K562 (cell line): ENCODE results near the gene ID4. TPM values are rescaled to one million over a fixed set of nuclear protein-coding genes. Genes with fewer than 3 reads are reported as not detected.

Experiments
- KDM1A ChIP-seq, 2 experiments: fragments of 450-650 bp; IDR thresholded peaks; 2 replicates each; pipeline ENCODE4 v1.6.1; 2016; ENCODE audit warnings: mild to moderate bottlenecking in 2 of 2
- POLR2A ChIP-seq: fragments of 450-650 bp; conservative IDR thresholded peaks from 2 replicates; pipeline ENCODE4 v1.6.1; 2016
- SMARCC2 ChIP-seq: fragments of 450-650 bp; IDR thresholded peaks from 2 replicates; pipeline ENCODE4 v1.6.1; 2017; ENCODE audit warnings: antibody characterized with exemption, moderate library complexity, mild to moderate bottlenecking, low read depth
- THAP12 ChIP-seq: fragments of 250-450 bp; sonication (Bioruptor Pico); IDR thresholded peaks from 2 replicates; pipeline ENCODE4 v1.9.0; 2021; ENCODE audit warnings: mild to moderate bottlenecking, inconsistent platforms
- XRCC5 ChIP-seq: fragments of 200-400 bp; formaldehyde crosslinking; IDR thresholded peaks from 2 replicates; pipeline ENCODE4 v1.6.1; 2017; ENCODE audit warnings: low read depth, mild to moderate bottlenecking, low read length
- ZBTB5 ChIP-seq: fragments of 450-650 bp; IDR thresholded peaks from 2 replicates; pipeline ENCODE4 v1.6.1; 2017; ENCODE audit warnings: antibody characterized with exemption
- ZNF121 ChIP-seq: sonication (generic); formaldehyde crosslinking; conservative IDR thresholded peaks from 2 replicates; pipeline ENCODE4 v1.8.0; 2022; ENCODE audit warnings: missing genetic modification reagents
- ZNF143 ChIP-seq: sonication (generic); formaldehyde crosslinking; IDR thresholded peaks from 2 replicates; pipeline ENCODE4 v1.9.0; 2022; ENCODE audit warnings: mild to moderate bottlenecking, missing genetic modification reagents
- ZNF274 ChIP-seq: IDR thresholded peaks from 2 replicates; pipeline ENCODE4 v1.6.1; 2011; ENCODE audit warnings: low read depth, mild to moderate bottlenecking, low read length, moderate library complexity, borderline replicate concordance
- ZNF354B ChIP-seq: fragments of 250-450 bp; sonication (Bioruptor Pico); IDR thresholded peaks from 2 replicates; pipeline ENCODE4 v1.4.0; 2020
- ZNF407 ChIP-seq: fragments of 450-650 bp; IDR thresholded peaks from 2 replicates; pipeline ENCODE4 v1.6.1; 2016; ENCODE audit warnings: low read depth
- ZNF707 ChIP-seq: fragments of 250-450 bp; sonication (Bioruptor Pico); conservative IDR thresholded peaks from 2 replicates; pipeline ENCODE4 v1.8.0; 2022; ENCODE audit warnings: inconsistent platforms, mild to moderate bottlenecking, moderate library complexity
- polyA plus RNA-seq, 8 experiments: library from polyadenylated mRNA; depleted of rRNA in 4 of 8; stranded (reverse) in 5 of 8; unstranded in 3 of 8; fragments of >200 nt; fragmentation: Nextera tagmentation in 2 of 8; fragmentation: Illumina TruSeq in 1 of 8; extraction: Ambion mirVana in 2 of 8; extraction: Trizol in 1 of 8; gene quantifications; 2 replicates each; pipeline versions ENCODE4 v1.2.1 to v1.2.3, GENCODE V29; 2011 to 2014; ENCODE audit warnings: inconsistent platforms in 1 of 8, missing spikeins in 1 of 8
- total RNA-seq, 7 experiments: library from RNA; depleted of rRNA in 6 of 7; stranded (reverse); fragments of >200 nt in 6 of 7; fragmentation: Illumina TruSeq in 2 of 7; extraction: Trizol in 2 of 7; gene quantifications; 2 replicates each; pipeline versions ENCODE4 v1.2.1 to v1.2.3, GENCODE V29; 2011 to 2021; ENCODE audit warnings: low replicate concordance in 1 of 7

Gene ID4
- total and polyA plus RNA-seq, 9 of the 15 experiments (the other 6 are each of a cell fraction or from before 2014, with no cell fraction given) = not detected

GRCh38 chr6:19804205-19805128 is 32.7 kb upstream of the ID4 start (continued):
- no peak for TF ChIP-seq ZNF407
- no peak; the same call in 1 of the 2 replicates for TF ChIP-seq SMARCC2
- peak; percentile 82 for TF ChIP-seq POLR2A
- TF ChIP-seq THAP12 (CRISPR knock-in tag) = peak; percentile 90
- TF ChIP-seq ZNF121 (CRISPR knock-in tag) = no peak
- TF ChIP-seq XRCC5 = no peak; the same call in 1 of the 2 replicates
- TF ChIP-seq ZNF274 = no peak; the same call in 1 of the 2 replicates
- TF ChIP-seq ZBTB5 = no peak
- TF ChIP-seq ZNF354B (CRISPR knock-in tag) = no peak
- TF ChIP-seq KDM1A (IDR thresholded peaks at IDR 0.05) = 0 out of 4 replicates have a peak, but pooled peaks of 1 of the 2 experiments have one; percentile 30
- no peak for TF ChIP-seq ZNF707 (CRISPR knock-in tag)
- no peak for TF ChIP-seq ZNF143 (CRISPR knock-in tag)
